Measurements from ENCODE around the gene ALDH1A1.

DNA sequence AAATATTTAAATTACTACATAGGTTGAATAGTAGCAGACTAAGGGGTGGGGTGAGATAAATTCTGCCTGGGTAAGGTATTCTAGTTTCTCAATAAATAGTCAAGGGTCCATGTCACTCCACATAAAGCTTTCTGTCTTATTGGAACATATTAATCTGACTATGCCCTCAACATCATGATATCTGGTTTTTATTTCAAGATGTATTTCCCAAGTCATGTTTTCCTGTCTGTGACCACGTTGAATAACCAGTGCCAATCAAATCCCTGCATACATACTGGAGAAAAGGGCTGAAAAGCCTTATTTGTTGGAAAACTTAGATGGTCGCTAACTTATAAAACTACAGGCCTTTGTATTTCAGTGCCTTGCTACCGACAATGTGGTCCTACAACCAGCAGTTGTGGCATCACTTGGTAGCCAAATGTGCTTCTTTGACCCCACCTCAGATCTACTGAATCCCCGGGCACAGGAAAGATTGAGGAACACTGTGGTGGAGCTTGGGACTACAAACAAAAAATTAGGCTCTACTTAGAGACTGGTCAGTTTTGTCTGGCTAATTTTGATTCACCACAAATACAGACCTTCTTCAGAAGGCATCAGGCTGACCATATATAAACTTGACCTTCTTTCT, 39.4 kb downstream of the ALDH1A1 start:
- TF ChIP-seq, protein P1, sequence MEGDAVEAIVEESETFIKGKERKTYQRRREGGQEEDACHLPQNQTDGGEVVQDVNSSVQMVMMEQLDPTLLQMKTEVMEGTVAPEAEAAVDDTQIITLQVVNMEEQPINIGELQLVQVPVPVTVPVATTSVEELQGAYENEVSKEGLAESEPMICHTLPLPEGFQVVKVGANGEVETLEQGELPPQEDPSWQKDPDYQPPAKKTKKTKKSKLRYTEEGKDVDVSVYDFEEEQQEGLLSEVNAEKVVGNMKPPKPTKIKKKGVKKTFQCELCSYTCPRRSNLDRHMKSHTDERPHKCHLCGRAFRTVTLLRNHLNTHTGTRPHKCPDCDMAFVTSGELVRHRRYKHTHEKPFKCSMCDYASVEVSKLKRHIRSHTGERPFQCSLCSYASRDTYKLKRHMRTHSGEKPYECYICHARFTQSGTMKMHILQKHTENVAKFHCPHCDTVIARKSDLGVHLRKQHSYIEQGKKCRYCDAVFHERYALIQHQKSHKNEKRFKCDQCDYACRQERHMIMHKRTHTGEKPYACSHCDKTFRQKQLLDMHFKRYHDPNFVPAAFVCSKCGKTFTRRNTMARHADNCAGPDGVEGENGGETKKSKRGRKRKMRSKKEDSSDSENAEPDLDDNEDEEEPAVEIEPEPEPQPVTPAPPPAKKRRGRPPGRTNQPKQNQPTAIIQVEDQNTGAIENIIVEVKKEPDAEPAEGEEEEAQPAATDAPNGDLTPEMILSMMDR (optimal IDR thresholded peaks at IDR 0.05 in 1 of 3, IDR thresholded peaks at IDR 0.05 in 1 of 3, conservative IDR thresholded peaks at IDR 0.05 in 1 of 3; ENCODE audit: extremely low read depth in 1 of 3, insufficient read depth in 2 of 3, low read length in 3 of 3) = no peak
- TF ChIP-seq EZH2 (IDR thresholded peaks at IDR 0.05; ENCODE audit: low read length) = no peak
